ENCODE data around the gene AGPAT4.

The AGPAT4 gene

DNA sequence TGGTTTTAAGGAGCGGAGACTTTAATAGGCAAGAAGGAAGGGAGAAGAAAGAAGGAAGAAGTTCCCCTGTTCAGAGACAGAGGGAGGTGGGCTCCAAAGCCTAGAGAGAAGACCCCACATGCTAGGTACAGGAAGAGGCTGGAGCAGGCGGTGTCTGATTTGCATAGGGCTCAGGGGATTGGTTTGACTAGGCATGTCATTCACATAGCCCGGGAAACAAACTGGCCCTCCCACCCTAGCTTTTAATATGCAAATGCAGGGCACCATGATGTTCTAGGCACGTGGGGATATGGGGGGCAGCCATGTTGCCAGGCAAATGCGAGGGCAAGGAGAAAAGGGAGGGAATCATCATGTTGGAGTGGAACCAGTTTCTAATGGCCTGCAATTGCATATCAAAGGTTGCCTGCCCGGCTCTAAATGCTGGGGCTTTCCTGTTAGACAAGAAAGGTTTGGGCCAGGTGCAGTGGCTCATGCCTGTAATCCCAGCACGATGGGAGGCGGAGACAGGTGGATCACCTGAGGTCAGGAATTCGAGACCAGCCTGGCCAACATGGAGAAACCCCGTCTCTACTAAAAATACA lies 34.3 kb upstream of the AGPAT4 start:
- Histone ChIP-seq H3K27ac (no peak overlapping the region), H3K4me3 (no peak overlapping the region)
- no peak for DNase-seq (ENCODE audit: low spot score)
- TF ChIP-seq, protein P1, sequence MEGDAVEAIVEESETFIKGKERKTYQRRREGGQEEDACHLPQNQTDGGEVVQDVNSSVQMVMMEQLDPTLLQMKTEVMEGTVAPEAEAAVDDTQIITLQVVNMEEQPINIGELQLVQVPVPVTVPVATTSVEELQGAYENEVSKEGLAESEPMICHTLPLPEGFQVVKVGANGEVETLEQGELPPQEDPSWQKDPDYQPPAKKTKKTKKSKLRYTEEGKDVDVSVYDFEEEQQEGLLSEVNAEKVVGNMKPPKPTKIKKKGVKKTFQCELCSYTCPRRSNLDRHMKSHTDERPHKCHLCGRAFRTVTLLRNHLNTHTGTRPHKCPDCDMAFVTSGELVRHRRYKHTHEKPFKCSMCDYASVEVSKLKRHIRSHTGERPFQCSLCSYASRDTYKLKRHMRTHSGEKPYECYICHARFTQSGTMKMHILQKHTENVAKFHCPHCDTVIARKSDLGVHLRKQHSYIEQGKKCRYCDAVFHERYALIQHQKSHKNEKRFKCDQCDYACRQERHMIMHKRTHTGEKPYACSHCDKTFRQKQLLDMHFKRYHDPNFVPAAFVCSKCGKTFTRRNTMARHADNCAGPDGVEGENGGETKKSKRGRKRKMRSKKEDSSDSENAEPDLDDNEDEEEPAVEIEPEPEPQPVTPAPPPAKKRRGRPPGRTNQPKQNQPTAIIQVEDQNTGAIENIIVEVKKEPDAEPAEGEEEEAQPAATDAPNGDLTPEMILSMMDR (IDR thresholded peaks at IDR 0.05): no peak

DNA sequence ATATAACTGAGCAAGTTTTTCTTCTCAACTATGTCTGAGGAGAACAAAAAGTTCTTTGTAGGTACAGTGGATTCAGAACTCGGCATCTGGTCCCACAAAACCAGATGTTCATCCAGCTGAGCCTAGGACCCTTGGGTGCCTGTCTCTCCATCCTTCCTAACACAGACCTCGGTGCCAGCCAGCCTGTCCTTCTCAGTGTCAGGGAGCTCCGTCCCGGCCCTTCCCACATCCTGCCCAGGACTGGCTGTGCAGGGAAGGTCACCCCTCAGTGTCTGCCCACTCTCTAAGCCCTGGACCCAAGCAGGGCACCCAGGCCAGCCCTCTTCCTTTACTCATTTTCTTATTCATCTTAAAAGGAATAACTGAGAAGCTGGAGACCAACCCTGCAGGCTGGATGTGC lies 32.0 kb upstream of the AGPAT4 start:
- TF ChIP-seq, protein P1 (IDR thresholded peaks at IDR 0.05): no peak
- no peak for DNase-seq (ENCODE audit: low spot score)
- no peak overlapping the region for H3K4me3 ChIP-seq
- no peak overlapping the region for H3K27ac ChIP-seq

DNA sequence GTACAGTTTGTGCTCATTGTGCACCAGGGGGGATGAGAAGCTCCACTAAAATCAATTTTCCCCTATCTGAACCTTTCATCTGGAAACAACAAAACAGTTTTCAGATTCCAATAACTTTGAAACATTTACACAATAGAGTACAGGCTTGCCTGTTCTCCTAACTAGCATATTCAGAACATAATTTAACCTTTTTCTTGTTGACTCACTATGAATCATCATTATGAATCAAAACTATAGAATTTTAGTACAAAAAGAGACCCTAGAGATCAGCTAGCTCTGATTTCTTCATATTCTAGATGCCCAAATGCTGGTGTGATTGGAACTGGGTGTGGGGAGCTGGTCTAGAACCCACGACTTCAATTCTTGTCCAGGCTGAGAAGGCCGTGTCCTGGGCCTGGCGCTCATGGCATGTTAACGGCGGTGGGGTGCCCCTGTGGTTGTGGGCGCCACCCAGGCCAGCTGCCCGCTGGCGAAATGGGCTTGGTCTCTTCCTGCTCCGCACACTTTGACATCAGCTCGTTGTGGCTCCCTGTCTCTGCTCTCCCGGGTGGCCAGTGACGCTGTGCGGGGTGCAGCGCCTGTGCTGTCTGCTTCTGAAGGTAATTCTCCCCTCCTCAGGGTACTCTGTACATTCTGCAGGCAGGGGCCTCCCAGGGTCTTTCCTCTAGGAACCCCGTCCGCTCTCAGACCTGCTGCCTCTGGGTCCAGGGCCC lies 29.9 kb upstream of the AGPAT4 start:
- no peak for DNase-seq (ENCODE audit: low spot score)
- TF ChIP-seq, protein P1 (IDR thresholded peaks at IDR 0.05): no peak
- H3K4me3 ChIP-seq: no peak overlapping the region
- H3K27ac ChIP-seq: no peak overlapping the region

DNA sequence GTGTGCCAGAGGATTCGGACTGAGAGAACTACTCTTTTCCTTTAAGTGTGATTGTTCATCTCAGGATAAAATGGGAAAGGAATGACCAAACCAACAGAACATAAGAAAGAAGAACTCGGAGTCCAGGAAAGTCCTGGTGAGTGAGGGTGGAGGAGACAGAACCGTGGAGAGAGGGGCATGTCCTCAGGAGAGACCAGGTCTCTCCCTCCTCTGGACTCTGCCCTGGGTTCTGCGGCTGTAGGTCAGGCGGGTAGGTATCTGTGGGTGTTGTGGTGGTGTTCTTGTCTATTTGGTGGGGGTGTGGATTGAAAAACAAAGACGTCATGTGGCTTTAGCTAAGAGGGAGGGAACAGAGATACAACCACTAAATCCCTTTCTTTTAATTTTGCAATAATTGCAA lies 29.1 kb upstream of the AGPAT4 start:
- no peak overlapping the region for H3K4me3 ChIP-seq
- H3K27ac ChIP-seq: no peak overlapping the region
- DNase-seq (ENCODE audit: low spot score): no peak
- TF ChIP-seq, protein P1 (IDR thresholded peaks at IDR 0.05): no peak

DNA sequence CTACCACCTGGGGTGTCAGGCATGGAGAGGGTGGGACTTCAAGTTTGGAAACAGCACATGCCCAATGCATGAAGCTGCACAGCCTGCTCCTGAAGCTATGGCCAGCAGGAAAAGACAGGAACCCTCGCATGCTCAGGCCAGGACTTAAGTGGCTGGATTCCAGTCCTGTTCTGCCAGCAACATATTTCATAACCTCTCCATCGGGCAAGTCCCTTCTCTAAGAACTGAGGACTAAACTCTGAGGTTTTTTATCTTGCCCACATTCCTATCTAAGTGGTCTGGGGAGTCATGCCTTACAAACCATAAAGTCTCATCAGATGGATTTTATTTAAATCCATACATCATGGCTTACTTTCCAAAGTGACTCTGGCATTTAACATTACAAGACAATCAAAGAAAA lies 27.5 kb upstream of the AGPAT4 start:
- DNase-seq (ENCODE audit: low spot score): no peak
- Histone ChIP-seq H3K4me3 (no peak overlapping the region), H3K27ac (no peak overlapping the region)
- TF ChIP-seq, protein P1 (IDR thresholded peaks at IDR 0.05): no peak

DNA sequence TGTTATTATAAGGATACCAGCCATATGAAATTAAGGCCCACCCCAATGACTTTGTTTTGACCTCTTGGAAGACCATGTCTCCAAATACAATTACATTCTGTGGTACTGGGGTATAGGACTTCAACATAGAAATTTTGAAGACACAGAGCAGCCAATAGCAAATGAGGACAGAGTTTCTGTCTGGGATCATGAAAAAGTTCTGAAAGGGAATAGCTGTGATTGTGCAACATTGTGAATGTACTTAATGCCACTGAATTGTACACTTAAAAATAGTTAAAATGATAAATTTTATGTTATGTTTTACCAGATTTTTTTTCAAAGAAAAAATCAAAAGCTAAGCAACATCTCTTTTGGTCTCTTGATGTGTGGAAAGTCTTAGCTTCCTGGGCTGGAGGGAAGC lies 27.0 kb upstream of the AGPAT4 start:
- H3K27ac ChIP-seq: no peak overlapping the region
- TF ChIP-seq, protein P1 (IDR thresholded peaks at IDR 0.05): no peak
- no peak for DNase-seq (ENCODE audit: low spot score)
- H3K4me3 ChIP-seq: no peak overlapping the region

DNA sequence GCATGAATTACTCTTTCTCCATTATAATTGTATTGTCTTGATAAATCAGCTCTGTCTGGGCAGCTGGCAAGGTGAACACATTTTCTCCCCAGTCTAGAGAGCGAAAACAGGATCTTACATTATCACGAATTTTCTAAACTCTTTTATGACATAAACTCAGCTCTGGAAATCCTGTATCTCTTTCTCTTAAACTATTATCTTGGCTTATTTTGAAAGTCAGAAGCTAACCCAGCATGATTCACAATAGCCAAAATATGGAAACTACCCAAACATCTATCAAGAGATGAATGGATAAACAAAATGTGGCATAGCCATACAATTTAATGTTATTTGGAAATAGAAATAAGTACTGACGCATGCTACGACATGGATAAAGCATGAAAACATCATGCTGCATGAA lies 25.9 kb upstream of the AGPAT4 start:
- no peak overlapping the region for H3K27ac ChIP-seq
- no peak overlapping the region for H3K4me3 ChIP-seq
- no peak for DNase-seq (ENCODE audit: low spot score)
- TF ChIP-seq, protein P1 (IDR thresholded peaks at IDR 0.05): no peak

Measured in coronary artery (tissue), 2 donors.